Endothelial cell of umbilical vein (primary cell): Measurements from ENCODE around the gene MACROD2. TPM values are rescaled to one million over a fixed set of nuclear protein-coding genes. Genes with fewer than 3 reads are reported as not detected.
A peak's percentile ranks its signal among the peaks of the same experiment; 100 is the strongest.

ENCODE experiments used
- BruUV-seq: library from RNA; stranded (reverse); fragments of 400-500 nt; replicated peaks from 2 replicates; lab custom pipeline; 2021; lab: Mats Ljungman, UMichigan
- CTCF ChIA-PET: fragments of 300-600, 350-600 bp; sonication (Branson Sonifier 250); formaldehyde crosslinking; loops from one replicate; lab custom pipeline; 2021; ENCODE audit warnings: antibody characterized with exemption, inconsistent platforms; lab: Charles Lee
- POLR2A ChIA-PET: fragments of 300-600, 350-600 bp; sonication (Branson Sonifier 250); formaldehyde crosslinking; loops from one replicate; lab custom pipeline; 2021; ENCODE audit warnings: antibody characterized with exemption, inconsistent platforms; lab: Charles Lee
- DNase-seq: peaks from one replicate; pipeline ENCODE4 v3.0.0-alpha.2; 2011; ENCODE audit warnings: low read depth, low spot score
- FAIRE-seq: peaks from 2 replicates; lab custom pipeline; 2011; peaks lifted over from hg19 to GRCh38; lab: Jason Lieb, UNC
- H2AFZ ChIP-seq: 2 replicates; pipeline ENCODE4 v1.6.0; 2012; ENCODE audit warnings: low read depth, low read length, control low read depth, inconsistent platforms
- H3K27ac ChIP-seq: 2 replicates; pipeline ENCODE4 v1.5.1; 2011; ENCODE audit warnings: low read depth, mild to moderate bottlenecking, control low read depth, low read length, moderate library complexity; ENCODE audit not compliant: insufficient read depth
- H3K27me3 ChIP-seq, 2 experiments: 2 replicates each; pipeline versions ENCODE4 v1.6.0 to v1.6.1; 2011; ENCODE audit warnings: low read length in 2 of 2, mixed read lengths in 1 of 2; ENCODE audit not compliant: control insufficient read depth in 2 of 2, insufficient read depth in 2 of 2
- H3K36me3 ChIP-seq, 2 experiments: 2 replicates in 1 of 2; 3 replicates in 1 of 2; pipeline ENCODE4 v1.5.1; 2011; ENCODE audit warnings: low read length in 2 of 2, mild to moderate bottlenecking in 1 of 2, moderate library complexity in 1 of 2; ENCODE audit not compliant: control insufficient read depth in 2 of 2, insufficient read depth in 2 of 2; ENCODE audit errors: extremely low read depth in 1 of 2
- H3K4me1 ChIP-seq: 3 replicates; pipeline ENCODE4 v1.5.1; 2011; ENCODE audit warnings: mild to moderate bottlenecking, low read length; ENCODE audit not compliant: control insufficient read depth, insufficient read depth; ENCODE audit errors: extremely low read depth
- H3K4me2 ChIP-seq: 2 replicates; pipeline ENCODE4 v1.6.1; 2011; ENCODE audit warnings: low read length, control low read depth, mixed read lengths; ENCODE audit not compliant: insufficient read depth
- H3K4me3 ChIP-seq, 3 experiments: fragments of 200-600 bp in 1 of 3; sonication (generic), shearing (Covaris generic) in 1 of 3; replicated peaks in 1 of 3; 2 replicates each; pipeline ENCODE4 v1.5.1; 2011 to 2016; ENCODE audit warnings: control low read depth in 3 of 3, low read length in 3 of 3, mild to moderate bottlenecking in 2 of 3, inconsistent platforms in 1 of 3, low read depth in 1 of 3, moderate library complexity in 1 of 3; ENCODE audit not compliant: insufficient read depth in 1 of 3
- H3K79me2 ChIP-seq: 2 replicates; pipeline ENCODE4 v1.6.0; 2012; ENCODE audit warnings: low read length, inconsistent platforms; ENCODE audit not compliant: control insufficient read depth, insufficient read depth
- H3K9ac ChIP-seq: replicated peaks from 2 replicates; pipeline ENCODE3; 2011; ENCODE audit warnings: low read length, control low read depth; ENCODE audit not compliant: insufficient read depth; ENCODE audit errors: extremely low read depth
- H3K9me1 ChIP-seq: replicated peaks from 3 replicates; pipeline ENCODE4 v1.6.0; 2011; ENCODE audit warnings: mild to moderate bottlenecking, low read length; ENCODE audit not compliant: control insufficient read depth, insufficient read depth; ENCODE audit errors: extremely low read depth
- H3K9me3 ChIP-seq: replicated peaks from 2 replicates; pipeline ENCODE4 v1.5.1; 2012; ENCODE audit warnings: low read length, inconsistent platforms; ENCODE audit not compliant: control insufficient read depth, insufficient read depth
- H4K20me1 ChIP-seq: replicated peaks from 2 replicates; pipeline ENCODE3; 2011; ENCODE audit warnings: mild to moderate bottlenecking, low read length; ENCODE audit not compliant: control insufficient read depth, insufficient read depth; ENCODE audit errors: extremely low read depth
- EZH2 ChIP-seq: IDR thresholded peaks from 2 replicates; pipeline ENCODE4 v1.6.1; 2012; ENCODE audit warnings: borderline replicate concordance, low read depth, mild to moderate bottlenecking, moderate library complexity, low read length, inconsistent platforms; ENCODE audit not compliant: severe bottlenecking
- GATA2 ChIP-seq: IDR thresholded peaks from 2 replicates; pipeline ENCODE4 v1.7.0; 2011; ENCODE audit warnings: low read depth, mild to moderate bottlenecking, moderate library complexity, mixed read lengths, low read length; ENCODE audit not compliant: insufficient read length, insufficient read depth
- JUN ChIP-seq: IDR thresholded peaks from 2 replicates; pipeline ENCODE4 v1.6.1; 2011; ENCODE audit warnings: borderline replicate concordance, low read depth; ENCODE audit not compliant: insufficient read length, insufficient read depth
- MYC ChIP-seq: IDR thresholded peaks from one replicate; pipeline ENCODE4 v1.6.1; 2011; ENCODE audit warnings: mild to moderate bottlenecking, low read depth, low read length
- POLR2AphosphoS5 ChIP-seq: IDR thresholded peaks from 2 replicates; pipeline ENCODE4 v1.6.1; 2012; ENCODE audit warnings: low read depth, mild to moderate bottlenecking, control low read depth, low read length, moderate library complexity; ENCODE audit not compliant: insufficient read depth
- dilution Hi-C: fragments of 300-500 bp; cut with MboI; formaldehyde crosslinking; loops from one replicate; pipeline ENCODE4 v1.15.0; 2019; ENCODE audit warnings: low sequenced_read_pairs; ENCODE audit not compliant: extremely low pct_ligation_motif_present
- intact Hi-C: fragments of 100-400 bp; cut with micrococcal nuclease; formaldehyde crosslinking; loops from one replicate; pipeline ENCODE4 v1.10.0; 2022
- polyA plus RNA-seq, 4 experiments: library from polyadenylated mRNA; depleted of rRNA in 3 of 4; stranded (reverse) in 3 of 4; unstranded in 1 of 4; fragments of >200 nt; gene quantifications; 2 replicates each; pipeline versions ENCODE4 v1.2.1 to v1.2.3, GENCODE V29; 2011 to 2012; ENCODE audit warnings: missing spikeins in 1 of 4
- total RNA-seq: library from RNA; stranded (reverse); gene quantifications from 2 replicates; pipeline ENCODE4 v1.2.3, GENCODE V29; 2021
- TF ChIP-seq, protein P1 (sequence below), 2 donors: IDR thresholded peaks; 1 replicate in 1 of 2; 2 replicates in 1 of 2; pipeline ENCODE4 v1.5.1; 2011; ENCODE audit warnings: low read length in 2 of 2, mild to moderate bottlenecking in 2 of 2, moderate library complexity in 2 of 2, control low read depth in 1 of 2, inconsistent platforms in 1 of 2, low read depth in 1 of 2; ENCODE audit not compliant: insufficient read depth in 1 of 2; ENCODE audit errors: extremely low read depth in 1 of 2

The MACROD2 gene
- total and polyA plus RNA-seq, 2 donors (not counting 3 experiments of a cell fraction or from before 2014, with no cell fraction given), result 0.11 to 0.73 TPM

DNA sequence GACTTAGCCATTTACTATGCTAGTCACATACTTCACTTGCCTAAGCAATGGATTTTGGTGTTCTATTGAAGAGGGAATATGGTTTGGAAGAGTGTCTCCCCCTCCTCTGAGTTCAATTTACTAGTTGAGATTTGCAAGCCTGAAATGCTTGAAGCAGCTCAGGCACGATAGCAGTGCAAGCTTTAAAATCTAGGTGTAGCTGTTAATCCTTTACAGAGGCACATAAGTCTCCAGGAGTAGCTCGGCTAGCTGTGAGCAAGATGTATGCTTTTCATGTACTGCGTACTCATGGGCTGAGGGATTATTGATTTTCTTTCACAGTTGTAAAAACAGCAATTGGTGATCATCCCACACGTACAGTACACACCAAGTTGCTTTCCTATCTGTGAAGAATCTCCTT is 341.4 kb downstream of the MACROD2 start:
- intact Hi-C loops, result loop anchor here (1.0 to 10.0 kb wide), 5 partner anchors 256 to 1598 kb away; no protein-coding TSS in a partner anchor
- no peak for DNase-seq

More for the DNA sequence above, 341.4 kb downstream of the MACROD2 start:
- Histone ChIP-seq H2AFZ (peak overlapping the region; percentile 96), H3K27ac (no peak overlapping the region), H3K9me1 (no peaks in the 10 kb centered on the region), H3K79me2 (no peaks in the 10 kb centered on the region), H4K20me1 (no peaks in the 10 kb centered on the region), H3K36me3 (no peaks in the 10 kb centered on the region), H3K27me3 (peaks cover 0 to 2% of the 10 kb centered on the region in 2 experiments), H3K9ac (peak overlapping the region; percentile 67), H3K4me2 (peak overlapping the region; percentile 94), H3K4me1 (peaks cover 5% of the 10 kb centered on the region), H3K9me3 (no peaks in the 10 kb centered on the region), H3K4me3 (peak overlapping the region in 1 of 3 experiments; percentile 65)
- dilution Hi-C loops, result no loop called here
- FAIRE-seq, result no peak
- ChIA-PET POLR2A (no interaction called here), CTCF (interaction anchor here (0.7 to 4.9 kb wide), 35 partner anchors 9 to 1594 kb away, joined by 3 to 145 read pairs (median 4); no protein-coding TSS in a partner anchor)
- BruUV-seq, result no TSS peak
- no peak for TF ChIP-seq JUN
- TF ChIP-seq POLR2AphosphoS5, result no peak
- TF ChIP-seq EZH2, result no peak
- no peak for TF ChIP-seq GATA2
- TF ChIP-seq, protein P1, sequence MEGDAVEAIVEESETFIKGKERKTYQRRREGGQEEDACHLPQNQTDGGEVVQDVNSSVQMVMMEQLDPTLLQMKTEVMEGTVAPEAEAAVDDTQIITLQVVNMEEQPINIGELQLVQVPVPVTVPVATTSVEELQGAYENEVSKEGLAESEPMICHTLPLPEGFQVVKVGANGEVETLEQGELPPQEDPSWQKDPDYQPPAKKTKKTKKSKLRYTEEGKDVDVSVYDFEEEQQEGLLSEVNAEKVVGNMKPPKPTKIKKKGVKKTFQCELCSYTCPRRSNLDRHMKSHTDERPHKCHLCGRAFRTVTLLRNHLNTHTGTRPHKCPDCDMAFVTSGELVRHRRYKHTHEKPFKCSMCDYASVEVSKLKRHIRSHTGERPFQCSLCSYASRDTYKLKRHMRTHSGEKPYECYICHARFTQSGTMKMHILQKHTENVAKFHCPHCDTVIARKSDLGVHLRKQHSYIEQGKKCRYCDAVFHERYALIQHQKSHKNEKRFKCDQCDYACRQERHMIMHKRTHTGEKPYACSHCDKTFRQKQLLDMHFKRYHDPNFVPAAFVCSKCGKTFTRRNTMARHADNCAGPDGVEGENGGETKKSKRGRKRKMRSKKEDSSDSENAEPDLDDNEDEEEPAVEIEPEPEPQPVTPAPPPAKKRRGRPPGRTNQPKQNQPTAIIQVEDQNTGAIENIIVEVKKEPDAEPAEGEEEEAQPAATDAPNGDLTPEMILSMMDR (IDR thresholded peaks at IDR 0.05; ENCODE audit: extremely low read depth in 1 of 2, insufficient read depth in 1 of 2, low read depth in 1 of 2, low read length in 2 of 2), result no peak
- TF ChIP-seq MYC, result no peak
